GM19043 (cell line): ENCODE results near the gene BCCIP.

Experiments used
- ATAC-seq: cut with Tn5 transposase; IDR thresholded peaks from one replicate; pipeline ENCODE4 v1.9.1; 2021; ENCODE audit warnings: low read depth; ENCODE audit not compliant: unreplicated experiment

BCCIP gene

GRCh38 chr10:125843603-125844329 lies 20.4 kb downstream of the BCCIP start:
- ATAC-seq = no peak

- no peak for ATAC-seq
Measured at GRCh38 chr10:125844751-125845221, 21.4 kb downstream of the BCCIP start.

DNA sequence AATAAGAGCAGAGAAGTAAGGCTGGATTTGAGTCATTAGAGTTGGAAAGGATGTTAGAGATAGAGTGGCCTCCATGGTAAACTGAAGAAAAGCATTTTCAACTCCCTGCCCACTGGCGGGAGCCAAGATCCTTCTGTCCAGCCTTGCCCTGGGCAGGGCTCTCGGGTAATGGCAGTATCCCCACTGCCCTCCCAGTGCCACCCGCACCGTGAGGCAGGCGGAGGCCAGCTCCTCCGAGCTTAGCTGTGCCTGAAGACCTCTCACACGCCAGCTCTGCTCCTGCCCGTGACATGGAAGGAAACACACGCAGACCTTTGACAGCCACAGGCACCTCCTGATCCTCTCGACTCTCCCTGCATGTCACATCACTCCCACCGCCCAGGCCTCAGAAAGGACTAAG lies 22.3 kb downstream of the BCCIP start:
- no peak for ATAC-seq

DNA sequence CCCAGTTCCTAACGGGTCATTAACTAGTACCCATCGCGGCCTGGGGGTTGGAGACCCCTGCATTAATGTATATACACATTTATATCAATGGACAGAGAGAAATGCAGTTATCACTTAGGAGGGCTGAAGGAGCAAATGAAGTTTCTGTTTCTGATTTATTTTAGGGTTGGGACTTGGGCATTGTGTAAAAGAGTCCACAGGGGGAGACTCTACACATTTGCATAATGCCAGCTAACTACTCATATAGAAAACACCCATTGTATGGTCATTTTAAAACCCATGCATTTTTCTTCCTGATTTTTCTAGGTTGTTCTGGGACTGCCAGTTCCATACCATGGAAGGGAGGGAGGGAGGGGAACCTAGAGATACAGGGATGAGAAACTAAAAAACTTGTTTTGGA lies 23.5 kb downstream of the BCCIP start:
- no peak for ATAC-seq

DNA sequence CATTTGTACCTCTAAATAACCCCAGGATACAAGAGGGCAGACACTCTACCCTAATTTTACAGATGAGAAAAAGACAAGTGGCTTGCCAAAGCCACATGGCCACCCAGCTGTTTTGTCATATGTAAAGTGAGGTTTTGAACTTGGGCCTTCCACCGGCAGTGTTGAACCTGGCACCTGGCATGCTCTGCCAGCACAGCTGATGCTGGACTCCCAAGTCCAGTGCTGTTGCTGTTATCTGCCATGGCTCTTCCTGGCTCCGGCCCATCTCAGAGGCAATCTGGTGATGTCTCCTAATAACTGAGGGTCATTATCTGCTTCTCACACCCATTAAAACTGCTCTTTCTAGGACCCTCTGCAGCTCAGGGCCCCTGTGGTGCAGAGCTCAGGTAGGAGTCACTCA lies 25.0 kb downstream of the BCCIP start:
- ATAC-seq = no peak

DNA sequence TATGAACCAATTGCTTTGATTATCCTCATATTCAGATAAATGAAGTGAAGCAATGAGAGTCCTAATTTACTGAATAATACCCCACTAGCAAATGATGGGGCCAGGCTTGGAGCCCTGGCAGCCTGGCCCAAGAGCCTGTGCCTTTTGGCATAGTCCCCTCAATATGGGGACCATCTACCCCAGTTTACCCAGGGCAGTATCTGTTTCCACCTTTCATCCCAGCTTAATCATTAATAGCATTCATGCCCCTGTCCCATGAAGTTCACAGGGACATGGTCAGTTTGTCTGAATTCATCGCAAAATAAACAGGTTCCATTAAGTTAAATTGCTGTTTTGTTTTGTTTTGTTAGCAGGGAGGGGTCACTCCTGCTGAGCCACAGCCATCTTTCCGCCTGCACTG lies 25.5 kb downstream of the BCCIP start:
- ATAC-seq = no peak

DNA sequence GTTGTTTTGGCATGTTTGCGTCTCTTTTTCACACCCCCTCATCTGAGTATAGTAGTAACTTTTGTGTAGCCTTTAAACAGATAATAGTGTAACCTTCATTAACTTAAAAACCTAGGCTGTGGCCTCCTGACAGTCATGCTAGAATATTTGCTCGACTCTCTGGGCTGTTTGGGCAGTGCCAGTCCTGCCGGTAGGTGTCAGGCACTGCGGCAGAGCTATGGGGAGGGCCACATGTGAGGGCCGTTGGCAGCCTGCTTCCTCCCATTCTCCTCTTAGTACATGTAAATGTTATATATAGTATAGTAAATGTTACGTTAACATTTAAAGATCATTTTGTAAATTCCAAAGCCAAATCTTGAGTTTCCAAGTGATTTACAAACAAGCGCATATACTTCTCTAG lies 26.1 kb downstream of the BCCIP start:
- no peak for ATAC-seq

DNA sequence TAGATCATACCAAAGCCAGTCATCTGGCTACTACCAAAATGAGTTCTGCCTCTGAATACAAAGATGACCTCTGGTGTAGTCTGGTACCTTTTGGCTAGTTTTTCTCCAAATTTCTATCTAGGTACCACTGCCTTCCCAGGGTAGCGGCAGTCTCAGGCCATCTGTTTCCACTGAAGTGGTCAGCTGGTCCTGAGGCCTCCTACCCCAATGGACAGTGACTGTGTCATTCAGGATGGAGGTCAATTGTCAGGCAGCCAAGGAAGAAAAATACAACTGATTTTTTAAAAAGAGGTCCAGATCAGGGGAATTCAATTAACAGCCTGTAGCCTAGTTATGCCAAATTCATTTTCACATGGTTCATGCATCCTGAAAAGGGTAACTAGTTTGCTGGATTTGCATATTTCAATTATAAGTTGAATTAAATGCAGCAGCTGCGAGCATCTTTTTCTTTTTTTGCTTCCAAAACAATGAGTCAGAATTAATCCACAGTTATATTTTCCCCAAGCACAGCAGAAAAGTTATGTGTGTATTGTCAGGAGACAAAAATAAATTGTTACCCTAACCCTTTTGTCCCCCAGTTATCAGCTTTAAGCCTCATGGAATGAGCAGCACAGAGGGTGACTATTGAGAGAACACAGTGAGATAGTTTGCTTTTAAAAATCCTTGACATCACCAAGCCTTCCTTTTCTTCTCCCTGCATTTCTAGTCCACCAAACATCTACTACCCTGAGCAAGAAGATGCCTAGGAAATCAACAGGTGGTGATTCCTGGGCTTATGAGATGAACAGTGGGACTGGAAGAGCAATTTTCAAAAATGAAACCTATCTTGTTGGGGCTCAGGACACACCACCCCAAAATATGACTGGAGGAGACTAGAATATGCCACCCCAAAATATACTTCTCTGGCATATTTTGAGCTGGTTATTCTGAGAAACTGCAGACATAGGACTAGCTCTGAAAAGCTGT lies 27.7 kb downstream of the BCCIP start:
- ATAC-seq = no peak

DNA sequence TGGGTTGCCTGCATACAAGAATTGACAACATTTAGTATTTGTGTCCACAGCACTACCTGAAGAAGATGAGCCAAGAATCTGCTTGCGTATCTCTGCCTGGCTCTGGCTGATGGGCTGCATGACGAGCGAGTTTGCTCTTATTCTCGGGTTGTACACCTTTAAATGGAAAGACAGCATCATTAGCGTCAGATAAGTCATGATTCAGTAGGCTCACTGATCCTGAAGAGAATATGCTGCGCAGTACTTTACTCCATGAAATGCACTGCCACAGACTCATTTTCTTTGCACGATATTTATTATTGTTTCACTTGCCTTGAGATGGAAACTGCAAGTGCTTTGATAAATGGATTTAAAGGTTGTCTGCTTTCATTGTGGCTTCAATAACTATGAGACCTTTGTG lies 29.1 kb downstream of the BCCIP start:
- no peak for ATAC-seq

DNA sequence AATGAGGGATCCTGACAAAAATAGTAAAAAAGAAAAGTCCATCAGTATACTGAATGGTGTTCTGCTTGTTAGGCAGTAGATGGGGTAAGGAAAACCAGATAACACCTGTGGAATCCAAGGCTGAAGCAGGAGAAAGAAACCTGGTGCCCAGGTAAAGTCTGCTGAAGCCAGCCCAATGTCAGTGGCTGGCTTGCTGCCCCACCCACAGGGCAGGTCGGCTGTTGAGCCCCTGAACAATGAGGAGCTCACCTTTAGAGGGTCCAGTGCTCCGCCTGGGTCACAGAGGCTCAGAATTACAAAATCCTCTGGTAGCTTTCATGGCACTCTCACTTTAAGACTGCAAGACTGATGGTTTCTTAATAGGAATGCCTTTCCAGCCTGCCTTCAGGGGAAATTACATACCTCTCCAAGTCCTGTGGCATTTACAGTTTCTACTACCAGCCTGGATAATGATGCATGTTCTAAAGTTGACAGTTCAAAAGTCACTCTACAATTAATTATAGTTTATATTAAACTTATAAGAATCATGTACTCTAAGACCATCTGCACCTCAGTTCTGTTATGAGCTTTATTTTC lies 33.9 kb downstream of the BCCIP start:
- no peak for ATAC-seq

DNA sequence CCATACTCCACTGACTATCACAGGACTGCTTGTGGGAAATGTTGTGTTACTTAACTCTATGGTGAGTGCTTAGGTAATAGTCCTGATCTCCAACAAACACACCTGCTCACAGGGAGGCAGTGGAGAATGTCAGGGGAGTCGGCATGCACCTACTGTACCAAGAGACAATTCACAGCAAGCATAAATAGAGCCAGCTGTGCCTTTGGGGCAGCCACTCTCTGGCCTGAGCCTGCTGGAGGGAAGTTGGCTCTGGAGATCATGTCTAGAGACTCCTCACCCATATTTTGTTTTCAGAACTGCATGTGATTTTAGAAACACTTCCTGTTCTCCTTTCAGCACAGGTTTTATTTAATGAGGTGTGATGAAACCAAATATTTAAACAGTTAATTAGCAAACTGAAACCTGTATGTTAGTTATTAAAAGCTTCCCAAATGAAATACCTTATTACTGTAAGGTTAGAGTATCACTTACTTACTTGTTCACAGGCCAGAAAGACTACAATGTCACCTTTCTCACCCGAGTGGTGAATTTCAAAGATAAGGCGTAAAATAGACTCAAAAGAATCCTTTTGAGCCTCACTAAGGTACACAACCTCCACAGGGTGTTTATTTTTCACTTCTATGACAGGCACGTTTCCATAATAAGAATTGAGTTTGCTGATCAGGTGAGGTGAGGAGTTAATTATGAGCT lies 35.9 kb downstream of the BCCIP start:
- no peak for ATAC-seq

DNA sequence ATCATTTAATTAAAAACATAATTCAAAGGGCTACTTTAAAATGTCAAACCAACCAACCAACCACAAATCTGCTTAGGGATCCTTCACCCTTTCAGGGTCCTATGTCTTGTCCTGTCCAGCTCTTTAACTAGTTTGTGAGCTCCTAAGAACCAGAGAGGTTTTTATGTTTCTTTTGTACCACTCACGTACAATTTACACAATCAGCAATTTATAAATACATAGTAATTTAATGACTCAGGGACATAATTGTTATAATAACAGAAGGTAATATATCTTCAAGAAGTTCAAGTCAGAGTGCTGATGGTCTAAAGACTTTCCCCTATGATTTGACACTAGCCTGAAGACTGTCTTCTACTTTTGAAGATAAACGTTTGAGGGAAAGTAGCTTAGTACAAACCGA lies 41.8 kb downstream of the BCCIP start:
- ATAC-seq = no peak

GRCh38 chr10:125866421-125867029 lies 43.2 kb downstream of the BCCIP start:
- no peak for ATAC-seq

DNA sequence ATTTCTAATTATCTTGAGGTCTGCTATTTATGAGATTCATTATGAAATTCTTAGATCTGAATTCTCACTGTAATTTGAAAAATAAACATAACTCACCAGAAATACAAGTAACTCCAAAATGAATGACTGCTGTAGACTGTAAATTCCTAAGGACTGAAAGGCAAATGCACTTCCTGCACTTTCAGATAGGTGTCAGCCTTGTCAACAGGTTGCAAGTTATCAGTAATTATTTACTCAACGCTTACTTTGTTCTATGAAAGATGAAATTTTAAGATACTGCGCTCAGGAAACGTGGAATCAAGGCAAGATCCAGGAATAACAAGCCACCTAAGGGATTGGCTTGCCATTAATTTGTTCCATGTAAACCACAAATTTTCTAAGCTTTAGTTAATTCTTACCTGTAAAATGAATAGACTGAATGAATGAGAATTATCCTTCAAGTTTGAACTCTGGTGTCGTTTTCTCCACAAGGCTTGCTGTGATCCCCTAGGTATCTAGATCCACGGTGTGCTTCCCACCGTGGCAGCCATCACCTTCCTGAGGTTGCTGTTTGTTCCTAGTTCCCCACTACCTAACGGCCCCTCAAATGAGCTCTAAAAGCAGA lies 45.1 kb downstream of the BCCIP start:
- ATAC-seq = no peak

GRCh38 chr10:125871338-125871737 lies 48.0 kb downstream of the BCCIP start:
- no peak for ATAC-seq

DNA sequence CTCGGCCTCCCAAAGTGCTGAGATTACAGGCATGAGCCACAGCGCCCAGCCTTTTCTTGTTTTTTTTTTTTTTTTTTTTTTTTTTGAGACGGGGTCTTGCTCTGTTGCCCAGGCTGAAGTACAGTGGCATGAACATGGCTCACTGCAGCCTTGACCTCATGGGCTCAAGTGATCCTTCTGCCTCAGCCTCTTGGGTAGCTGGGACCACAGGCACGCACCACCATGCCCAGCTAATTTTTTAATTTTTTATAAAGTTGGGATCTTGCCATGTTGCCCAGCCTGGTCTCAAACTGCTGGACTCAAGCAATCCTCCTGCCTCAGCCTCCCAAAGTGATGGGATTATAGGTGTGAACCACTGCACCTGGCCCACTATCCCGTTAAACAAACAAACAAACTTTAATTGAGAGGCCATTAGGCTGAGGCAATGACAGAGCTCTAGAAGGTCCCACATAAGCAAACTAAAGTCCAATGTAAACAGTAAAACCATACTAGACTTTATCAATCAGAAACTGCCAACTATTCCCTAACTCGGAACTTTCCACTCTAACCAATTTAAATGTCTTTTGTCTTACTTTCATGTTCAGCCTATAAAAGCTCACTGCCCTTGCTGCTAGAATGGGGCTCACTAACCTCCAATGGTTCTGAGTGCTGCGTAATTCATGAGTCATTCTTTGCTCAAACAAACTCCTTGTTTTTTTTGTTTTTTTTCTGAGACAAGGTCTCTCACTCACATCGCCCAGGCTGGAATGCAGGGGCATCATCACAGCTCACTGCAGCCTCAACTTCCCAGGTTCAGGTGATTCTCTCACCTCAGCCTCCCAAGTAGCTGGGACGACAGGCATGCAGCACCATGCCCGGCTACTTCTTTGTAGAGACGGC lies 55.9 kb downstream of the BCCIP start:
- ATAC-seq = no peak

DNA sequence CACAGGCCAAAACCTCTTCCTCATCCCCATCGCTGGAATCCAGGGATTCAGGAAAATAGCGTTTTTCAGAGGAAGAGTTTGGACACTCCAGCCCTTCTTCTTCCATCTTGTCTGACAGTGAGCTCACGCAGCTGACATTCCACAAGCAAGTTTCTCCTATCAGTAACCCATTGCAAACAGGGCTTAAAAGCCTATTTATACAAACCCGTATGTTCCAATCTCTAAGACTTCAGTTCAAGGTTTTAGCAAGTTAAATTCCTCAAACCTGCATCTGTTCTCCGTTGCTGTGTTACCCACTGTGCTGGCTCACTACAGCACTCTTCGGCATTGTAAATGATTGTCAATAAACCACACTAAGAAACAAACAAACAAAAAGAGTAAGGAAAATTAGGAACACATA lies 57.4 kb downstream of the BCCIP start:
- ATAC-seq = no peak

DNA sequence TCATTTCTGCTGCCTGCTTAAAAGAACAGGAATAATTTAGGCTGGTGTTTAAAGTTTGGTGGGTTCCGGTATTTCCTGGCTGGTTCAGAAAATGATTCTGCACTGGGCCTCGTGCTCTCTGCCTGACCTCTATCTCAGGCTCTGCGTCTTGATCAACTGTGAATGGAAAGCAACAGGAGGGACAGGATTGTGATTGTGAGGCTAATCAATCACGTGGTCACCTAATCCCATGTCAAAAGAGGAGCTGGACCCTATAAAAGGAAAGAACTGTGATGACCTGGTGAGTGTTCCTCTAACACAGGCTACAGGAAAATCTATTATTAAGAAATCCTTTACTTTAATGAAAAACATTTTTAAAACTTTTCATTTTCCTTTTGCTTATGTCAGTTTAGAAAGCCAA lies 57.8 kb downstream of the BCCIP start, which contains the start of gene DHX32:
DHX32 (minus strand) TSS at position 101 of the 400 bp plus-strand sequence. CDS start 468 bp downstream, outside the sequence.
- no peak for ATAC-seq

GRCh38 chr10:125882596-125882995 lies 59.2 kb downstream of the BCCIP start:
- ATAC-seq = no peak
